Measurements from ENCODE around the gene SKAP2.

Gene SKAP2

DNA sequence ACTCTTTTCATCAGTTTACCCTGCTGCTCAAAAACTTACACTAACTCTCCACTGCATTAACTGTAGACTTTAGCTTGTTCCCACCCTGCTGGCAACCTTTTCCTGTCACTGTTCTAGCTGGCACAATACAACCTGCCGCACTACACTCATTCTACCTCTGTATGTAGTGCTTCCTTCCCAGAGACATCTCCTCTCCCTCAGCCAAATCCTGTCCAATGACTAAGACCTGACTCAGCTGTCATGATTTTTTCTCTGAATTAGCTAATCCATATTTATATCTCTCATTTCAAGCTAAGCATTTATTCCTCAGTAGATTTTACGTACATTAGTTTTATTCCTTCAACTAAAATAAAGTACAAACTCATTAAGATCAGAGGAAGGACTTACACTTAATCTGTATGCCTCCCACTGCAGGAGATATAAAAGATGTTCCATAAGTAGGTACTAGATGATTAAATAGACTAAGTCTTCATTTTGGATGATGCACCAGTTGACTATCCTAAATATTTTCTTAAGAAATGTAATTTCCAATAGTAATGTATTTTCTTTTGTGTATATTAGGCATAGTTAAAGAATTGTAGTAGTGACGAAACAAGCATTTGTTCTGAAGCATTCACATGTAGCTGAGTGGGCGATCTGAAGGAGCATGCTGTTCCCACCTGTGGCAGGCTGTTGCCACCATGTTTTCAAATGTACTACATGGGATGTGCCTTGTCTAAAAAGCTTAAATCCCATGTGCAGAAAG is 189.1 kb downstream of the SKAP2 start:
- DNase-seq (ENCODE audit: low read depth, low spot score), result no peak
- no peak overlapping the region for H3K4me3 ChIP-seq (ENCODE audit: low read length)

GRCh38 chr7:26673858-26674257 is 190.5 kb downstream of the SKAP2 start:
- DNase-seq (ENCODE audit: low read depth, low spot score), result no peak
- H3K4me3 ChIP-seq (ENCODE audit: low read length), result no peak overlapping the region

GRCh38 chr7:26673271-26673670 is 191.1 kb downstream of the SKAP2 start:
- no peak overlapping the region for H3K4me3 ChIP-seq (ENCODE audit: low read length)
- DNase-seq (ENCODE audit: low read depth, low spot score), result no peak

DNA sequence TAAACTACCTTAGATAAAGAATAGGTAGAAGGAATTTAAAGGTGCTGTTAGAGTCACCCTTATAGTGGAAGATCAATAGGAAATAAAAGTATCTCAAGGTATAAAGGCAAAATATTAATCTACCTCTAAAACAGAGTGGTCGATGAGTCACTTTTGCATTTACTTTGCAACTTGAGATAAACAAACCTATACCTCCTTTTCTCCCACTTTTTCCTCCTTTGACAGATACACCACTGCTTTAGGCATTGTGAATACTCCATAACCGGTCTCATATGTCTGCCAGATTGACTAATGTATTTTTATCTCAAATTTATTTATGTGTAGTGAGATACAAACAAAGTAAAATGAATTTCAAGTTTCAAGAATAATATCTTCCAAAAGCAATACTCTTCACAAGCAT is 193.5 kb downstream of the SKAP2 start:
- no peak overlapping the region for H3K4me3 ChIP-seq (ENCODE audit: low read length)
- no peak for DNase-seq (ENCODE audit: low read depth, low spot score)

- no peak for DNase-seq (ENCODE audit: low read depth, low spot score)
- no peak overlapping the region for H3K4me3 ChIP-seq (ENCODE audit: low read length)
Observed at GRCh38 chr7:26670290-26670689, 194.1 kb downstream of the SKAP2 start.

DNA sequence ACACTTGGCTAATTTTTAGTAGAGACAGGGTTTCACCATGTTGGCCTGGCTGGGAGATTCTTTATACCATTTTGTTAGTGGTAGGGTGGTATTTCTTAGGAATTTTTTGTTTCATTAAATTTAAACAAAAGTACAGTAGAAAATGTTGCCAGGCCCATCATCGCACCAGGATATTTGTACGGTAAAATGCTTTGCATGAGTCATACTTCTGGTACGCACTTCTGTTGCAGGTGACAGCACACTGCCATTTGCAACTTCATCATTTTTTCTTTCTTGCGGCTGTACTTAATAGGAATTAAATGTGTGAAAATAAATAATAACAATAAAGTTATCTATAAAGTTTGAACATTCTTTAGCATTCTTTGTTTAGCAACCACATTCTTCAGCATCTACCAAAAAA is 195.6 kb downstream of the SKAP2 start:
- no peak overlapping the region for H3K4me3 ChIP-seq (ENCODE audit: low read length)
- no peak for DNase-seq (ENCODE audit: low read depth, low spot score)

DNA sequence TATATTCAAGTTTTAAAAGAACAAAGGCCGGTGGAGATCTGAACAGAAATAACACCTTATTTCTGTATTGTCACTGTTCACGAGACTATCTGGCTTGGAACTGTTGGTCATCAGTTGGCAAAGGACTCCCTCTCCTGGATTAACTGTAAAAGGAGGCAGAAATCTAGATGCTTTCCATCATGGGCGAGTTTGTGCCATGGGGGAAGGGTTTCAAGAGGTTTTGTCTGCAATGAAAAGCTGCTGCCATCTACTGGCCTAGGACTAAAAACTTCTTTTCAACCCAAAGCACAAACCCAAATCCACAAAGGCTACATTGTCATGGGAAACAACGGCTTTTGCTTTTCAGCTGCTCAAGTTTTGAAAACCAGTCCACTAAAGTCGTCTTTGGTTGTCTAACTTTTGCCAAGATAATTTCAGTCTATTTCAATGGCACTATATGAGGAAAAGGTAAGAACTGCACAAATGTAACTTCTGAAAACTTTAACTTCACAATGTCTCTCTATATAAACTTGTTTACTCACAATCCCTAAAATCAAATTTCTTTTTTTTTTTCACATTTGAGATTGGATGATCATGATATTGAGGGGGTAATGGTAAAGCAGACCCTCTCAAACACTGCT is 196.8 kb downstream of the SKAP2 start:
- DNase-seq (ENCODE audit: low read depth, low spot score), result peak; percentile 88
- H3K4me3 ChIP-seq (ENCODE audit: low read length), result no peak overlapping the region

- DNase-seq (ENCODE audit: low read depth, low spot score), result peak; percentile 57
- H3K4me3 ChIP-seq (ENCODE audit: low read length), result no peak overlapping the region
Observed at GRCh38 chr7:26664735-26665416, 199.5 kb downstream of the SKAP2 start.

DNA sequence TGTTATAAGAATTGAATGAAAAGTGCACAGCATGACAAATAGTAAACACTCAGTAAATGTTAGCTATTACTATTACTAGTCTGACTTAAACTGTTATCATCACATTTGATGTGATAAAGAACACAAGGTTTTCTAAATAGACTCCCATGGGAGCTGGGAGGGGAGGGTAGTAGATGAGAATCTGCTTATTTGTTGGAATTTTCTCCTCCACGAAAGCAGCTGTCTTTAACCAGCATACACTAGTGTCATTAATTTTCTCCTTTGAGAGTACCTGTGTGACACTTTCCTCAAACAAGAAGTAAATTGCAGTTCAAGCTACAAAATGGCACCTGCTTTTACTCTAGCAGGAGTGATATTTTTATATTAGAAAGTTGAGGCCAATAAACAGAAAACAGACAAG is 200.1 kb downstream of the SKAP2 start:
- H3K4me3 ChIP-seq (ENCODE audit: low read length), result no peak overlapping the region
- no peak for DNase-seq (ENCODE audit: low read depth, low spot score)

DNA sequence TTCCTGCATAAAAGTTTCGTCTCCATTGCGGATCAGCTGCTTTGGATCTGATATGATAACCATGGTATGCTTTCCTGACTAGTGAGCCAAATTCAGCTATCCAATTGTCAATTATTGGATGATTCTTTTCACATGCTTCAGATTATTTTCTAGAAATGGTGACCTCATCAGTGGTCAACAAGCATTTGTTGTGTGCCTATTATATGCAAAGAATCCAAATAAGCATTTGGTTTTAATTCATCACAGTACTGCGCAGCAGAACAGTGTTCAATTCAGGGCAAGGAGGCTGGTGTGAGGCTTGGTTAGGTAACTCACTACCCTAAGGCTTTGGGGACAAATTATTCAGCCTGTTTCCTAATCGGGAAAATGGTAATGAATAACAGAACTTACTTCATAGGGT is 200.5 kb downstream of the SKAP2 start:
- no peak overlapping the region for H3K4me3 ChIP-seq (ENCODE audit: low read length)
- DNase-seq (ENCODE audit: low read depth, low spot score), result no peak

DNA sequence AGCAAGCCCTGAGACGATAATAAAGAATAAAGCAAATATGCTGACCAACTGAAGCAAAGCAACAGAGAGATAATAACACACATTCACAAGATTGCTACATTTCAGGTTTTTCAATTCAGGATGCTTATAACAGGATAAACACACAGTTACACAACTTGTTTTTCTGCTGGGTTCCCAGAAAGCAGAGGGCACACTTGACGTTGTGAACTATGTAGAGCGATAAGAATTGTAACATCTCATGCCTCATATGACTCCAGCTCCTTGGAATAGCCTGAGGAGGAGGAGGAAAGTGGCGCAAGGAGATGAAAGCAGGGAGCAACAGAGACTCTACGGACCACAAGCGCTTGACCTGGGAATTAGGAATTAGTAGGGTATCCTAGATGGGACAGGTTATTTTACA is 201.7 kb downstream of the SKAP2 start:
- DNase-seq (ENCODE audit: low read depth, low spot score), result no peak
- H3K4me3 ChIP-seq (ENCODE audit: low read length), result no peak overlapping the region

DNA sequence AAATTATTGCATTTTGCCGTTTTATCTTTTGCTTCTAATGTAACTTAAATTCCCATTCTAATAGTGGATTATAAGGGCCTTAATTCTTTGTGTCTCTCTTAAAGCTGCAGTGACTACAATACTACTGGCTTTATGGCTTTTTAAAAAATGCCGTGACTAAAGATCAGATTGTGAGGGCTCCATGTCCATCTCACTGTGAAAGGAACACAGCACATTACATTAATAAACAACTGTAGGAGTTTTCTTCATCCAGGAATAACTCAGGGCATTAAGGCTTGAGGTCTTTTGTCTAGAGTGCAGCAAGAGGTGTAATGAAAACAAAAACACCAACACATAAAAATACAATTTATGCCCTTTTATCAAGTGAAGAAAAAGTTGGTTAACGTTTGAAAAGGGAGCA is 205.3 kb downstream of the SKAP2 start:
- no peak for DNase-seq (ENCODE audit: low read depth, low spot score)
- no peak overlapping the region for H3K4me3 ChIP-seq (ENCODE audit: low read length)

DNA sequence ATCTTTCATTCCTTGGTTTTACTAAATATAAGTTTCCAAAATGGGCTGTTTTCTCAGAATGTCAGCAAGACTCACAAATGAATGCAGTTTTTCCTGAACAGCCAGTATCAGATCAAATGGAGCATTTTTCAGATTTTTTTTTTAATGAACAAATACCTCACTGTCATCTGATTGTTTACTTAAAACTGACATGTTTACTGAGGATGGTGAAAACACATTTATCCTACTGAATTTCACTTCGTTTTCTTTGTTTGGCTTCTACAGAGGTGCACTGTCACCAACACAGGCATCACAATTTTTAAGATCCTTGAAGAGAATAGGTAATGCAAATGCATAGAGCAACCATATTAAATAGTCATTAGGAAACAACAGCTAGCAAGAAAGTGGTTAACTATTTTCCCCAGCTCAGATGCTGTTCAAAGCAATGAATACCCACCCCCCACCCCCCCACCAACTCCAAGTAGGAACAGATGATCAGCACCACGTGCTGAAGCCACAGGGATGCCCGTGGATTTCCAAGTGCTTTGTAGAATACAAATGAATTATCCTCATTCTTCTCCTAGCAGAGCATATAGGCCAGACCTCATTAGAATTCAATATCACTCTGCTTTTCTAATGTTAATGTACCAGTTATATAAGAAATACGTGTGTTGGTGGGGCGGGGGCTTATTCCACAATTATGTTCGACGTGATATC is 205.9 kb downstream of the SKAP2 start:
- no peak overlapping the region for H3K4me3 ChIP-seq (ENCODE audit: low read length)
- DNase-seq (ENCODE audit: low read depth, low spot score), result no peak

DNA sequence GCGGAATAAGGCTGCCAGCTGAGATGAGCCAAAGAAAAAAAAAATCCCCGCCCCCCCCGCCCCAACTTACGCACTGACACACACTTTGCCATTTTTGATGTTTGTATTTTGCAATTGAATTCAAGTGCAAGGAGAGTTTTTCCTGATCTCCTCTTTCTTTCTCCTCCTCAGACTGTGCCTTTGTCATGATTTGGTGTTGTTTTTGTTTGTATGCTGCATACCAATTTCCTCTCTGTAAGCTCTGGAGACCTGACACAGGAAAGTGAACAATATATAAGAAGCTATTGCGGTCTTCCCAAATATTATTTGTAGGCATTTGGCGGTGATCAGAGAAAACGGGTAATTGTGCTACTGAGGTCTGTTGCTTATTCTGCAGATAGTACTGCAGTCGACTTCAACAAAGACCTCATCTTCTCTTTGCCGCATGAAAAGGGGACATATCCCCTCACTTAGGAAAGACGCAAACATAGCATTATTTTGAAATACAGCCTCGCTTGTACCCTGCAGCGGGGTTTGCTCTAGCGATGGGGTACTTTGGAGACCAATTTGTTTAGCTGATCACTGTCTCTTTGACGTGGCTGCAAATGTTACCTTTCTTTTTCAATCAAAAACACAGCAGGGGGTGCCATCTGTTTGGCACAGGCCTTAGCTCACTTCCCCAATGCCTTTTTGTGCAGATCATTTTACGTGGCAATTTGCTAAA is 206.6 kb downstream of the SKAP2 start:
- no peak for DNase-seq (ENCODE audit: low read depth, low spot score)
- H3K4me3 ChIP-seq (ENCODE audit: low read length), result no peak overlapping the region

GRCh38 chr7:26657206-26657641 is 207.2 kb downstream of the SKAP2 start:
- H3K4me3 ChIP-seq (ENCODE audit: low read length), result no peak overlapping the region
- DNase-seq (ENCODE audit: low read depth, low spot score), result no peak

DNA sequence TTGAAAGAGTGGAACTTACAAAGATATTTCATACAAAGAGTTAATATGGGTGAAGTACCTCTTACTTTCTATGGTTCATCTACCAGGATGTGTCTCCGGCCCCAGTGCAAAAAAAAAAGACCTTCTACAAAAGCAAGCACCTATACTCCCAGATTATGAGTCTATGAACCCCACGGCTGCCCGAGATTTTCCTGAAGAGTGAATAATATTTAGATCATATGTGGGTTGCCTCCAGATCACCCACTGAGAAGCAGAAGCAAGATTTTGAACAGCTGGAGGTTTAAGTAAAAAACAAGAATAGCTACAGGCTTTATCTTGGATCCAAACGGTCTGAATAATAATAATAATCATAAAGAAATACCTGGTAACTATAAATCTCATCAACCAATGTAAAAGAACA is 207.7 kb downstream of the SKAP2 start:
- no peak overlapping the region for H3K4me3 ChIP-seq (ENCODE audit: low read length)
- no peak for DNase-seq (ENCODE audit: low read depth, low spot score)

DNA sequence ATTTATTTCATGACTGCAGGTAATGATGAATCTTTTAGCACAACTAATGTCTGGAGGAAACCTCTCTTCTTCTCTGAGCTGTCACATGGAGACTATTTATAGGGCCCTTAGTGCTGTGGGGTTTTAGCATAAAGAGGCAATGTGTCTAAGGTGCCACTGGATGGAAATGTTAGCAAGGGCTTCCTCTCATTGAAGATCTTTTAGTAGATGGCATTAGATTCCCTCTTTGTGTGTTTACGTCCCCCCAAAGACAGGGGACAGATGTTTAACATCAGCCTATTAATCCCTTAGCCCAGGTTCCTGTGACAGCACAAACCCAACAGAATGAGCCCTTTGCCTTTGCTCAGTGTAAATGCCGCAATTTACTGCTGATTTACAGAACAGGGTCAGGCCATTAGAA is 208.6 kb downstream of the SKAP2 start:
- DNase-seq (ENCODE audit: low read depth, low spot score), result no peak
- no peak overlapping the region for H3K4me3 ChIP-seq (ENCODE audit: low read length)

DNA sequence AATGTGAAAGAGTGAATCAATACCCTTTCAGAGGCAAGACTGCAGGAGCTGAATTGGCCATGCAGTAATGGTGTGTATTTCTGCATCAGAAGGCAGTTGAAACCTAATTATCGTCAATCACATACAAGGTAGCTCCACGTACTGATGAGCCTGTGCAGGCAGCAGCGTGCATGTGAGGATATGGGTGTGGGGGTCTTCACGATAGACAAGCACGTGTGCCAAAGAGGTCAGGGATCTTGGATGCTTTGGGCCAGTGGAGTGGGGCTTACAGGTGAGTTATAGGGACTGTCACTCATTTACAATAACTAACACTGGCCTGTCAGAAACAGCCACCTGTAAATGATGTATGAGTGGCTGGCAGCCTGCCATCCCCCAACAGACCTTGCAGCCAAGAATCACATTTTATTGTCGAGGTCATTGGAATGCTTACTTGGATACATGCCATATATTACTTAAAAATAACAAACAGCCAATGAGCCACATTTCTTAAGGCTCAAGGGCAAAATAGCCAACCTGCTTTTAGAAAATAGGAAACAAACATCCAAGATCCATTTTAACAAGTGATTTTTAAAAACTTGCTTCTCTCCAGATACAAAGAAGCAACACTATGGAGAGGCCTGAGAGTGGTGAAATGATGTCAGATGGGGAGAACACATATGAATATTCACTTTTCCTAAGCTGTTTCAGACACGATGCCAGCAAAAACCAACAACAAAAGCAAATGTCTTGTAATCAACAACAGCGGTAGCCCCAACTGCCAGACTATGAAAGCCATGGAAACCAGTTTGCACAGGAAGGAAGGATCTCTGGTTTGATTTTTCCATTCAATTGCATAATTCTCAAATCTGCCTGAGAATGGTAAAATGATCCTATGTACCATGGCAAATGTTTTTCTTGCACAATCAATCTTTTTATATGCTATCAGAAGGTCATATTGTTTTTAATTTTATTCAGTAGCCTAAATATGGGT is 210.7 kb downstream of the SKAP2 start:
- H3K4me3 ChIP-seq (ENCODE audit: low read length), result no peak overlapping the region
- DNase-seq (ENCODE audit: low read depth, low spot score), result no peak

Measured in Jurkat, Clone E6-1 (cell line).